Fibroblast of lung (primary cell): ENCODE results near the gene PABPN1. TPM values are rescaled to one million over a fixed set of nuclear protein-coding genes. Genes with fewer than 3 reads are reported as not detected.

ENCODE experiments used
- DNase-seq, 2 donors: peaks; one replicate each; pipeline versions ENCODE4 v3.0.0 to v3.0.0-alpha.2; 2010; ENCODE audit warnings: low read depth in 2 of 2
- H2AFZ ChIP-seq: 2 replicates; pipeline ENCODE4 v1.5.1; 2012; ENCODE audit warnings: low read length, control low read depth, inconsistent platforms
- H3K27ac ChIP-seq: 2 replicates; pipeline ENCODE4 v1.5.1; 2011; ENCODE audit warnings: low read length, control low read depth; ENCODE audit not compliant: insufficient read depth
- H3K27me3 ChIP-seq: 2 replicates; pipeline ENCODE4 v1.5.1; 2011; ENCODE audit warnings: mild to moderate bottlenecking, low read length; ENCODE audit not compliant: control insufficient read depth, insufficient read depth
- H3K36me3 ChIP-seq: 2 replicates; pipeline ENCODE4 v1.5.1; 2011; ENCODE audit warnings: low read length; ENCODE audit not compliant: control insufficient read depth, insufficient read depth
- H3K4me1 ChIP-seq: 2 replicates; pipeline ENCODE4 v1.5.1; 2011; ENCODE audit warnings: low read length; ENCODE audit not compliant: control insufficient read depth, insufficient read depth; ENCODE audit errors: extremely low read depth
- H3K4me2 ChIP-seq: 2 replicates; pipeline ENCODE4 v1.5.1; 2011; ENCODE audit warnings: low read length, control low read depth; ENCODE audit not compliant: insufficient read depth; ENCODE audit errors: extremely low read depth
- H3K4me3 ChIP-seq, 4 experiments: fragments of 200-600 bp in 1 of 4; sonication (generic) in 1 of 4; replicated peaks in 1 of 4; 2 replicates each; pipeline ENCODE4 v1.5.1; 2011 to 2016; ENCODE audit warnings: low read length in 4 of 4, low read depth in 3 of 4, mild to moderate bottlenecking in 3 of 4, control low read depth in 2 of 4, inconsistent platforms in 1 of 4, mixed read lengths in 1 of 4; ENCODE audit not compliant: insufficient read depth in 1 of 4; ENCODE audit errors: control extremely low read depth in 1 of 4
- H3K79me2 ChIP-seq: 2 replicates; pipeline ENCODE4 v1.5.1; 2012; ENCODE audit warnings: mild to moderate bottlenecking, low read length, inconsistent platforms; ENCODE audit not compliant: control insufficient read depth, insufficient read depth
- H3K9ac ChIP-seq: 2 replicates; pipeline ENCODE4 v1.5.1; 2011; ENCODE audit warnings: mild to moderate bottlenecking, low read length, control low read depth; ENCODE audit not compliant: insufficient read depth
- H3K9me3 ChIP-seq: 2 replicates; pipeline ENCODE4 v1.5.1; 2012; ENCODE audit warnings: low read depth, low read length; ENCODE audit not compliant: control insufficient read depth, insufficient read depth
- H4K20me1 ChIP-seq: 2 replicates; pipeline ENCODE4 v1.5.1; 2011; ENCODE audit warnings: low read length; ENCODE audit not compliant: control insufficient read depth, insufficient read depth; ENCODE audit errors: extremely low read depth
- CTCF ChIP-seq, 2 donors: IDR thresholded peaks in 1 of 2; conservative IDR thresholded peaks in 1 of 2; 1 replicate in 1 of 2; 2 replicates in 1 of 2; pipeline ENCODE4 v1.5.1; 2011 to 2012; ENCODE audit warnings: low read length in 2 of 2, control low read depth in 1 of 2, inconsistent platforms in 1 of 2, low read depth in 1 of 2, mild to moderate bottlenecking in 1 of 2
- EZH2 ChIP-seq: IDR thresholded peaks from 2 replicates; pipeline ENCODE4 v1.5.1; 2012; ENCODE audit warnings: low read length, control low read depth, mild to moderate bottlenecking; ENCODE audit errors: missing control alignments
- polyA plus RNA-seq, 2 donors: library from polyadenylated mRNA; depleted of rRNA in 1 of 2; stranded (reverse) in 1 of 2; unstranded in 1 of 2; fragments of >200 nt; gene quantifications; 2 replicates each; pipeline ENCODE4 v1.2.1, GENCODE V29; 2011 to 2012; ENCODE audit warnings: missing spikeins in 1 of 2
- total RNA-seq: library from RNA; depleted of rRNA; stranded (reverse); fragments of >200 nt; gene quantifications from 2 replicates; pipeline ENCODE4 v1.2.1, GENCODE V29; 2014

The PABPN1 gene
- total and polyA plus RNA-seq, 2 donors (not counting 1 experiment from before 2014, with no cell fraction given) = 73.2 to 152 TPM

DNA sequence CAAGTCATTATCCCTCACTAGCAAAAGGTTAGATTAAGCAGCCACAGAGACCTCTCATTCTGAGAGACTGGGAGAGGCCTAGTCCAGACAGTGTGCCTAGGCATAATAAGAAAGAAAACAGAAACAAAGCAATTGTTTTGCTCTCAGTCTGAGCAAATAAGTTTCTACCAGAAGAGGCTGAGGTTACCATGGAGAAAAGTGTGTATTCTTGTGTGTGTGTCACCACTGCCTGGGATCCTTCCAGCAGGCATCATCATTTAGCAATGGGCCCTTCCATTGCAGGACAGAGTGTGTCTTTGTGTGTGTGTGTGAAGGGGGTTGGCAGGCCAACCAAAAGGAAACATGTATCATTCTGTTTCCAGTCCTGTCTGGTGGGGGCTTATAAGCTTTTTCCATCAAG, 40.1 kb downstream of the PABPN1 start:
- TF ChIP-seq EZH2 (no peak), CTCF (conservative IDR thresholded peaks at IDR 0.05 in 1 of 2, IDR thresholded peaks at IDR 0.05 in 1 of 2; ENCODE audit: low read depth in 1 of 2, low read length in 2 of 2) (no peak)
- Histone ChIP-seq H4K20me1 (no peaks in the 10 kb centered on the region), H2AFZ (no peak overlapping the region), H3K4me2 (no peak overlapping the region), H3K4me1 (no peaks in the 10 kb centered on the region), H3K9me3 (no peaks in the 10 kb centered on the region), H3K79me2 (no peaks in the 10 kb centered on the region), H3K9ac (no peak overlapping the region), H3K4me3 (no peak overlapping the region), H3K27ac (no peak overlapping the region), H3K27me3 (peaks cover 6% of the 10 kb centered on the region), H3K36me3 (no peaks in the 10 kb centered on the region)
- peak; percentile 33 to 63 for DNase-seq

DNA sequence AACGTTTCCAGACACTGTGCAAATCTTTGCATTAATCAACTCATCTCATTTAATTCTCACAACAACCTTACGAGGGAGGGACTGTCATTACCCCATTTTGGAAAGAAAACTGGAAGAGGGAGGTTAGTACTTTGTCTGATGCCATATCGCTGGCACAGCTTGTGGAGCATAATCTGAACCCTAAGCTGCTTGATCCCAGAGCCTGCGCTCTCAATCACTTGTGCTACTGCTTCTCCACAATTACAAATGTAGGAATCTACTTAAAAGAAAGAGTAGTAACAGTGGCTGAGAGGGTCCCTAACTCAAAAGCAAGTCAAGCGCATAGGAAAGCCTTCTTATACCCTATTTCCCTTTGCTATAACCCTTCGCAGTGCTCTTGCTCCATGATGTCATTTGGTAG, 40.5 kb downstream of the PABPN1 start:
- H4K20me1 ChIP-seq = no peaks in the 10 kb centered on the region
- H2AFZ ChIP-seq = no peak overlapping the region
- no peaks in the 10 kb centered on the region for H3K79me2 ChIP-seq
- no peak overlapping the region for H3K4me3 ChIP-seq
- H3K9ac ChIP-seq = no peak overlapping the region
- TF ChIP-seq CTCF (conservative IDR thresholded peaks at IDR 0.05 in 1 of 2, IDR thresholded peaks at IDR 0.05 in 1 of 2; ENCODE audit: low read depth in 1 of 2, low read length in 2 of 2) (no peak), EZH2 (no peak)
- peaks cover 8% of the 10 kb centered on the region for H3K27me3 ChIP-seq
- no peaks in the 10 kb centered on the region for H3K9me3 ChIP-seq
- DNase-seq = no peak
- H3K27ac ChIP-seq = no peak overlapping the region
- no peaks in the 10 kb centered on the region for H3K36me3 ChIP-seq
- no peaks in the 10 kb centered on the region for H3K4me1 ChIP-seq
- no peak overlapping the region for H3K4me2 ChIP-seq

DNA sequence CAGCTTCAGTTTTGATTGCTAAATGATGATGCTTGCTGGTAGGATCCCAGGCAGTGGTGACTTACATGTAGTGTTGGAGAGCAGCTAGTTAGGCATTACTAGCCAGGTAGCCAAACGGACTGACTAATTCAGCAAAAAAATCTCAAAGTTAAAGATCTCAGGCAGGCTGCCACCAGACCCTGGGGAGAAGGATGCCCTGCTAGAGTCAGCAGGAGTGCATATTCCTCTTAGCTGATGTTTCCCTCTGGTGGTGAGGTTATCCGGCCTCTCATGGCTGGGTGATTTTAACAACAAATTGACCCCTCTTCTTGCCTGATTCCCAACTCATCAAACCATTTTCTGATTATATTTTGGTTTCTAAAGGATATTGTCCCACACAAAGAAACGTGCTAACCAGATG, 40.9 kb downstream of the PABPN1 start:
- no peak overlapping the region for H3K27ac ChIP-seq
- peak; percentile 11 to 34 for DNase-seq

More for the DNA sequence above, 40.9 kb downstream of the PABPN1 start:
- no peaks in the 10 kb centered on the region for H3K9me3 ChIP-seq
- H3K36me3 ChIP-seq = no peaks in the 10 kb centered on the region
- no peak overlapping the region for H2AFZ ChIP-seq
- H3K79me2 ChIP-seq = no peaks in the 10 kb centered on the region
- peaks cover 13% of the 10 kb centered on the region for H3K27me3 ChIP-seq
- no peaks in the 10 kb centered on the region for H3K4me1 ChIP-seq
- no peaks in the 10 kb centered on the region for H4K20me1 ChIP-seq
- TF ChIP-seq CTCF (conservative IDR thresholded peaks at IDR 0.05 in 1 of 2, IDR thresholded peaks at IDR 0.05 in 1 of 2; ENCODE audit: low read depth in 1 of 2, low read length in 2 of 2) = peak; percentile 8 to 32
- no peak for TF ChIP-seq EZH2
- H3K4me3 ChIP-seq = no peak overlapping the region
- H3K4me2 ChIP-seq = no peak overlapping the region
- H3K9ac ChIP-seq = no peak overlapping the region
